CD4-positive, alpha-beta T cell treated with Interleukin-4 for 1 hour (primary cell): Measurements from ENCODE around the gene DENND4B.

Experiments used
- DNase-seq, 2 donors: peaks; one replicate each; pipeline ENCODE4 v3.0.0-alpha.2; 2020 to 2022

The DENND4B gene

DNA sequence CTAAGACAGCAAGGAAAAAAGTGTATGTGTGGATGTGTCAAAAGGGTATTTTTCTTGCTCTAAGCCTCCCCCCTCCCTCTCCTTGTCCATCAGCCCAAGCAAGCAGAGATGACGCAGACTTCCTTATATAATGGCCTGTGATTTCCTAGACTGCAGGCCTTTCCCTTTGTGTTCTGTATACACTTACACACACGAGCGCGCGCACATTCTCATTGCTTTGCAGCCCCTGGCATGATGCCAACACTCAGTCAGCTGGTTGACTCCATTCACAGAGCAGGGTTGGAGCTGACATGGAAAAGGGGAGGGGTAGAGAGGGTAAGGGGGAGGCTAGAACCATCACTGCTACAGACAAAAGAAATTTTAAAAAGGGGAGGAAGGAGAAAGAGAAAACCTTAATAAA, 65.6 kb downstream of the DENND4B start:
- DNase-seq: peak; percentile 18 to 61

DNA sequence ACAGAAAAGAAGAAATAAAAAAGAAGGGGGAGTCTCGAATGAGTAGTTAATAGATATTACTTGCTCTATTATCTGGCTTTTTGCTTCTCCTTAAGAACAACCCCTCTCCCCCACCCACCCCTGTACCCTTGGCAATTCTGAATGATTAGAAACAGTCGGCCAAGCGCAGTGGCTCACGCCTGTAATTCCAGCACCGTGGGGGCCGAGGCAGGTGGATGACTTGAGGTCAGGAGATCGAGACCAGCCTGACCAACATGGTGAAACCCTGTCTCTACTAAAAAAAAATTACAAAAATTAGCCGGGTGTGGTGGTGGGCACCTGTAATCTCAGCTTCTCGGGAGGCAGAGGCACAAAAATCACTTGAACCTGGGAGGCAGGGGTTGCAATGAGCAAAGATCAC, 66.5 kb downstream of the DENND4B start:
- DNase-seq: no peak
